HG03025 (cell line): ENCODE data around the gene DCC.

Source experiments
- ATAC-seq: cut with Tn5 transposase; IDR thresholded peaks from one replicate; pipeline ENCODE4 v1.9.1; 2021; ENCODE audit warnings: mild to moderate bottlenecking, moderate library complexity; ENCODE audit not compliant: unreplicated experiment, low FRiP score

The DCC gene

GRCh38 chr18:52670896-52671295 lies 330.9 kb downstream of the DCC start:
- ATAC-seq: no peak

GRCh38 chr18:52678034-52678433 lies 338.0 kb downstream of the DCC start:
- ATAC-seq: no peak

- ATAC-seq: no peak
Measured at GRCh38 chr18:52678551-52678950, 338.6 kb downstream of the DCC start.

GRCh38 chr18:52679354-52679753 lies 339.4 kb downstream of the DCC start:
- no peak for ATAC-seq

- no peak for ATAC-seq
Measured at GRCh38 chr18:52682260-52682659, 342.3 kb downstream of the DCC start.

GRCh38 chr18:52685316-52685715 lies 345.3 kb downstream of the DCC start:
- no peak for ATAC-seq

- no peak for ATAC-seq
Measured at GRCh38 chr18:52691841-52692240, 351.8 kb downstream of the DCC start.

GRCh38 chr18:52694804-52695203 lies 354.8 kb downstream of the DCC start:
- no peak for ATAC-seq

- no peak for ATAC-seq
Measured at GRCh38 chr18:52700116-52700515, 360.1 kb downstream of the DCC start.

GRCh38 chr18:52700816-52701215 lies 360.8 kb downstream of the DCC start:
- no peak for ATAC-seq

GRCh38 chr18:52701219-52701935 lies 361.4 kb downstream of the DCC start:
- no peak for ATAC-seq

- no peak for ATAC-seq
Measured at GRCh38 chr18:52715421-52715820, 375.4 kb downstream of the DCC start.

GRCh38 chr18:52715991-52716390 lies 376.0 kb downstream of the DCC start:
- ATAC-seq: no peak

- no peak for ATAC-seq
Measured at GRCh38 chr18:52716973-52717372, 377.0 kb downstream of the DCC start.

GRCh38 chr18:52722904-52723303 lies 382.9 kb downstream of the DCC start:
- ATAC-seq: no peak

GRCh38 chr18:52723550-52723970 lies 383.6 kb downstream of the DCC start:
- ATAC-seq: no peak

- ATAC-seq: no peak
Measured at GRCh38 chr18:52730972-52731619, 391.1 kb downstream of the DCC start.

GRCh38 chr18:52738946-52739345 lies 398.9 kb downstream of the DCC start:
- no peak for ATAC-seq

GRCh38 chr18:52746986-52747385 lies 407.0 kb downstream of the DCC start:
- no peak for ATAC-seq

- ATAC-seq: no peak
Measured at GRCh38 chr18:52747869-52748268, 407.9 kb downstream of the DCC start.

- ATAC-seq: no peak
Measured at GRCh38 chr18:52748343-52748742, 408.3 kb downstream of the DCC start.

- no peak for ATAC-seq
Measured at GRCh38 chr18:52749542-52749941, 409.5 kb downstream of the DCC start.
